ENCODE data around the gene HDGF. TPM values are rescaled to one million over a fixed set of nuclear protein-coding genes. Genes with fewer than 3 reads are reported as not detected.
A peak's percentile ranks its signal among the peaks of the same experiment; 100 is the strongest.

The HDGF gene
- total and polyA plus RNA-seq, 2 of the 8 experiments (the other 6 are each of a cell fraction or from before 2014, with no cell fraction given): 145 to 391 TPM

DNA sequence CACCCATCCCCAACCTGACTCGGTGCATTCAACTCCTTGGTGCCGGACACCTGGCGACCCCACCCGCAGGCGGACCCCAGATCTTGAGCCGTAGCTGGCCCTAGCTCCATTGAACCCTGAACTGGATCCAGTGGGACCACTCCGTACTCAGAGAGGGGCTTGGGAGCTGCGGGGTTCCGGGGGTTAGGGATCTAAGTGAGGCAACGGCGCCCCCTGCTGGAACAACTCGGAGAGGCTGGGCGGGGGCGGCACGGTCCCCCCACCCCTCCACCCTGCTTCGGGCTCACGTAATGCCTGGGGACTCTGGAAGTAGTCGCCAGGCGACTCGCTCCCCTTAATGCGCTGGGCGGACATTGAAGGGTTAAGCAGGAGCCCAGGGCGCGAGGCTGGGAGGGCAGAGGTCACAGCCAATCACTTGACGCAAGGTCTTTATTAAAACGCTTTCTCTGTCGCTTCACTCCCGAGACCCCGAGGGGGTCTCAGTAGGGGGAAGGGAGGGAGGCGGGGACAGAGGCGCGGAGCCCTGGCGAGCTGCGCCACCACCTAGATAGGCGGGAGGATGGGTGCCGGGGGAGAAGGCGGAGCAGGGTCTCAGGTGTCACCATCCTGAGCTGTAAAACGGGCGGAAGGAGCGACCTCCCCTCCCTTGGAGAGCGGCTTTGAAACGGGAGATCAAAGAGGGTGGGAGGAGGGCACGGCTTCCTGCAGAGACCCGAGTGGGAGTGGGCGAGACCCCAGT, 45.4 kb downstream of the HDGF start:
- POLR2A ChIA-PET (ENCODE audit: partially characterized antibody): interaction anchor here (0.6 to 16.9 kb wide), 27 partner anchors 8 to 1481 kb away, joined by 3 to 530 read pairs (median 4); partner anchors contain the start of genes HDGF, ISG20L2, METTL25B and MRPL24
- Histone ChIP-seq H3K4ac (replicated peaks; ENCODE audit: insufficient read length, low read depth, low read length) (peak overlapping the region; percentile 80), H3K23me2 (ENCODE audit: low read depth, low read length) (peaks cover 31% of the 10 kb centered on the region; the same call in 1 of the 2 replicates), H3K4me2 (ENCODE audit: insufficient read depth in 1 of 2, low read depth in 2 of 2, low read length in 2 of 2) (peak overlapping the region; percentile 77 to 94), H3K4me1 (replicated peaks in 1 of 4; ENCODE audit: control insufficient read depth in 3 of 4, insufficient read depth in 4 of 4, low read length in 3 of 4) (peaks cover 27 to 57% (median 45%) of the 10 kb centered on the region in 4 experiments), H3K9ac (replicated peaks in 1 of 4; ENCODE audit: extremely low read depth in 1 of 4, low read depth in 3 of 4, low read length in 3 of 4) (peak overlapping the region in 3 of 4 experiments; percentile 26 to 60 (median 59); a peak in 5 of 7 replicates), H3K56ac (replicated peaks; ENCODE audit: insufficient read length, low read depth, low read length) (peak overlapping the region; percentile 55), H4K8ac (ENCODE audit: extremely low read depth, insufficient read depth, low read length) (peak overlapping the region; percentile 85), H2BK120ac (replicated peaks; ENCODE audit: low read depth, low read length) (peak overlapping the region; percentile 45), H3K23ac (ENCODE audit: insufficient read length) (no peak overlapping the region), H4K91ac (replicated peaks; ENCODE audit: insufficient read length, low read length) (peak overlapping the region; percentile 99), H3K27ac (ENCODE audit: low read depth, low read length) (peak overlapping the region; percentile 79), H3K79me1 (ENCODE audit: low read depth, low read length) (peaks cover 4% of the 10 kb centered on the region; the same call in 1 of the 2 replicates), H2BK5ac (ENCODE audit: low read depth, low read length) (peak overlapping the region; percentile 99), H3K4me3 (ENCODE audit: extremely low read depth in 1 of 4, insufficient read depth in 2 of 4, low read depth in 3 of 4, low read length in 4 of 4) (peak overlapping the region; percentile 50 to 80 (median 70)), H4K20me1 (replicated peaks in 1 of 2; ENCODE audit: control insufficient read depth in 1 of 2, insufficient read depth in 2 of 2, low read length in 2 of 2) (peaks cover 6 to 14% of the 10 kb centered on the region in 2 experiments), H3K36me3 (ENCODE audit: control insufficient read depth in 2 of 4, insufficient read depth in 4 of 4, low read length in 3 of 4) (peaks cover 0 to 10% (median 2%) of the 10 kb centered on the region in 4 experiments; a peak in 4 of 8 replicates), H2BK12ac (ENCODE audit: low read depth, low read length) (peak overlapping the region; percentile 96; the same call in 1 of the 2 replicates), H2AK5ac (ENCODE audit: low read depth, low read length) (0 out of 2 replicates have a peak overlapping the region, but pooled peaks have one; percentile 45), H4K5ac (ENCODE audit: insufficient read length, low read depth, low read length) (peak overlapping the region; percentile 95), H3K9me3 (ENCODE audit: insufficient read depth in 2 of 2, low read depth in 1 of 2, low read length in 1 of 2) (no peaks in the 10 kb centered on the region), H2BK20ac (ENCODE audit: low read length) (peak overlapping the region; percentile 95), H2AFZ (ENCODE audit: low read length) (no peak overlapping the region), H3K79me2 (ENCODE audit: control insufficient read depth in 1 of 2, insufficient read depth in 2 of 2, low read length in 2 of 2) (peaks cover 7 to 24% of the 10 kb centered on the region in 2 experiments; a peak in 2 of 4 replicates), H3K14ac (ENCODE audit: insufficient read length) (no peak overlapping the region), H2BK15ac (ENCODE audit: low read length) (peak overlapping the region; percentile 81; the same call in 1 of the 2 replicates), H3K27me3 (replicated peaks in 1 of 4; ENCODE audit: control insufficient read depth in 3 of 4, extremely low read depth in 1 of 4, insufficient read depth in 3 of 4, low read length in 3 of 4) (peaks cover 0 to 19% (median 8%) of the 10 kb centered on the region in 4 experiments; a peak in 4 of 7 replicates), H3K18ac (ENCODE audit: extremely low read depth, low read length) (peak overlapping the region; percentile 97)
- 2% methylated on average over 43 of the region's 45 CpGs; no CpG with 5 or more reads in 1 of the 2 experiments for WGBS, 2 experiments (ENCODE audit: extremely low coverage in 1 of 2, insufficient coverage in 1 of 2, insufficient read length in 1 of 2, insufficient replicate concordance in 2 of 2, low coverage in 1 of 2, low lambda C conversion rate in 2 of 2, missing lambda C conversion rate in 1 of 2)
- CTCF ChIA-PET (ENCODE audit: partially characterized antibody): interaction anchor here (0.5 to 66.0 kb wide), 23 partner anchors 1 to 406 kb away, joined by 3 to 4284 read pairs (median 4); partner anchors contain the start of genes BCAN, CRABP2, HDGF and INSRR
- DNase-seq (ENCODE audit: low read depth in 1 of 2, low spot score in 2 of 2): peak; percentile 86 to 98
- no peak for FAIRE-seq
- no peak; the same call in 1 of the 2 replicates for TF ChIP-seq BACH1 (IDR thresholded peaks at IDR 0.05; ENCODE audit: low read length)
- TF ChIP-seq CBX8 (IDR thresholded peaks at IDR 0.05; ENCODE audit: borderline replicate concordance, low read depth, low read length): no peak
- TF ChIP-seq TBP (IDR thresholded peaks at IDR 0.05; ENCODE audit: low read depth, low read length): peak; percentile 39; the same call in 1 of the 2 replicates
- no peak for TF ChIP-seq RNF2 (IDR thresholded peaks at IDR 0.05; ENCODE audit: borderline replicate concordance, low read depth, low read length, missing control alignments, poor library complexity, severe bottlenecking)
- no peak for TF ChIP-seq USF2 (IDR thresholded peaks at IDR 0.05; ENCODE audit: low read length)
- TF ChIP-seq, protein P1, sequence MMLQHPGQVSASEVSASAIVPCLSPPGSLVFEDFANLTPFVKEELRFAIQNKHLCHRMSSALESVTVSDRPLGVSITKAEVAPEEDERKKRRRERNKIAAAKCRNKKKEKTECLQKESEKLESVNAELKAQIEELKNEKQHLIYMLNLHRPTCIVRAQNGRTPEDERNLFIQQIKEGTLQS (IDR thresholded peaks at IDR 0.05; ENCODE audit: insufficient read depth, low read depth, low read length): 0 out of 2 replicates have a peak, but pooled peaks have one; percentile 23
- no peak for TF ChIP-seq GABPA (IDR thresholded peaks at IDR 0.05; ENCODE audit: borderline replicate concordance, insufficient read depth, low read length)

All from H1 (cell line).